Measurements from ENCODE around the gene POMGNT2. TPM values are rescaled to one million over a fixed set of nuclear protein-coding genes. Genes with fewer than 3 reads are reported as not detected.

Gene POMGNT2
- total and polyA plus RNA-seq, 4 donors = 5.8 to 6.6 (median 6.5) TPM

GRCh38 chr3:43104039-43104438 lies 1.8 kb downstream of the POMGNT2 start:
- no peak for TF ChIP-seq RAD21 (IDR thresholded peaks at IDR 0.05)
- TF ChIP-seq ZBTB33 (IDR thresholded peaks at IDR 0.05) = no peak
- no peak for TF ChIP-seq TAF1 (conservative IDR thresholded peaks at IDR 0.05)
- no peak for TF ChIP-seq CTCF (IDR thresholded peaks at IDR 0.05; ENCODE audit: low read depth, low read length, missing input control)
- no peak for TF ChIP-seq SP1 (IDR thresholded peaks at IDR 0.05)
- H3K4me3 ChIP-seq (ENCODE audit: low read depth in 1 of 3, low read length in 3 of 3) = no peak overlapping the region
- H3K27me3 ChIP-seq (ENCODE audit: control insufficient read depth in 4 of 4, insufficient read depth in 4 of 4, low read length in 3 of 4) = no peaks in the 10 kb centered on the region
- no peak overlapping the region for H3K27ac ChIP-seq (ENCODE audit: low read depth in 1 of 2, low read length in 2 of 2)
- 77% methylated on average over 3 of the region's 3 CpGs for WGBS
- H3K9me3 ChIP-seq (ENCODE audit: control insufficient read depth in 4 of 4, low read length in 3 of 4) = no peaks in the 10 kb centered on the region
- no peak overlapping the region for H3K9ac ChIP-seq (ENCODE audit: low read depth in 1 of 2, low read length in 2 of 2)
- peaks cover 2 to 19% (median 4%) of the 10 kb centered on the region in 4 donors for H3K4me1 ChIP-seq (ENCODE audit: control insufficient read depth in 4 of 4, insufficient read depth in 4 of 4, low read length in 3 of 4)
- H3K36me3 ChIP-seq (ENCODE audit: control insufficient read depth in 4 of 4, insufficient read depth in 3 of 4, low read depth in 1 of 4, low read length in 3 of 4) = no peaks in the 10 kb centered on the region
- no peak for DNase-seq (ENCODE audit: low spot score)

GRCh38 chr3:43102773-43103480 lies 3.0 kb downstream of the POMGNT2 start:
- DNase-seq (ENCODE audit: low spot score) = no peak
- Histone ChIP-seq H3K9me3 (ENCODE audit: control insufficient read depth in 4 of 4, low read length in 3 of 4) (no peaks in the 10 kb centered on the region), H3K4me3 (ENCODE audit: low read depth in 1 of 3, low read length in 3 of 3) (no peak overlapping the region), H3K27ac (ENCODE audit: low read depth in 1 of 2, low read length in 2 of 2) (no peak overlapping the region), H3K9ac (ENCODE audit: low read depth in 1 of 2, low read length in 2 of 2) (no peak overlapping the region), H3K36me3 (ENCODE audit: control insufficient read depth in 4 of 4, insufficient read depth in 3 of 4, low read depth in 1 of 4, low read length in 3 of 4) (no peaks in the 10 kb centered on the region), H3K27me3 (ENCODE audit: control insufficient read depth in 4 of 4, insufficient read depth in 4 of 4, low read length in 3 of 4) (no peaks in the 10 kb centered on the region), H3K4me1 (ENCODE audit: control insufficient read depth in 4 of 4, insufficient read depth in 4 of 4, low read length in 3 of 4) (peaks cover 2 to 19% (median 4%) of the 10 kb centered on the region in 4 donors)
- TF ChIP-seq REST (IDR thresholded peaks at IDR 0.05) = no peak
- TF ChIP-seq SP1 (IDR thresholded peaks at IDR 0.05) = no peak
- no peak for TF ChIP-seq TAF1 (conservative IDR thresholded peaks at IDR 0.05)
- no peak for TF ChIP-seq NR2F2 (IDR thresholded peaks at IDR 0.05)
- TF ChIP-seq JUND (IDR thresholded peaks at IDR 0.05) = no peak
- no peak for TF ChIP-seq RAD21 (IDR thresholded peaks at IDR 0.05)
- no peak for TF ChIP-seq ZBTB33 (IDR thresholded peaks at IDR 0.05)
- no peak for TF ChIP-seq FOXA1 (IDR thresholded peaks at IDR 0.05)
- 81% methylated on average over 2 of the region's 2 CpGs for WGBS

Data from liver (tissue), 9 donors.